Measurements from ENCODE around the gene RPL21.
A peak's percentile ranks its signal among the peaks of the same experiment; 100 is the strongest.
"Not testable (repeated sequence)": the region's sequence is repeated elsewhere in the genome, so short reads cannot be mapped to it uniquely, and the experiment has no call there.

The RPL21 gene

GRCh38 chr13:27259831-27260230 lies 8.5 kb downstream of the RPL21 start:
- DNase-seq: no peak

GRCh38 chr13:27261396-27261795 lies 10.0 kb downstream of the RPL21 start:
- no peak for DNase-seq

- DNase-seq: no peak
Observed at GRCh38 chr13:27263438-27263837, 12.1 kb downstream of the RPL21 start.

- DNase-seq: no peak
Observed at GRCh38 chr13:27264181-27264580, 12.8 kb downstream of the RPL21 start.

GRCh38 chr13:27264648-27265047 lies 13.3 kb downstream of the RPL21 start:
- DNase-seq: no peak

- no peak for DNase-seq
Observed at GRCh38 chr13:27266917-27267316, 15.6 kb downstream of the RPL21 start.

- no peak for DNase-seq
Observed at GRCh38 chr13:27267596-27267995, 16.2 kb downstream of the RPL21 start.

- no peak for DNase-seq
Observed at GRCh38 chr13:27269114-27269665, 17.8 kb downstream of the RPL21 start.

DNA sequence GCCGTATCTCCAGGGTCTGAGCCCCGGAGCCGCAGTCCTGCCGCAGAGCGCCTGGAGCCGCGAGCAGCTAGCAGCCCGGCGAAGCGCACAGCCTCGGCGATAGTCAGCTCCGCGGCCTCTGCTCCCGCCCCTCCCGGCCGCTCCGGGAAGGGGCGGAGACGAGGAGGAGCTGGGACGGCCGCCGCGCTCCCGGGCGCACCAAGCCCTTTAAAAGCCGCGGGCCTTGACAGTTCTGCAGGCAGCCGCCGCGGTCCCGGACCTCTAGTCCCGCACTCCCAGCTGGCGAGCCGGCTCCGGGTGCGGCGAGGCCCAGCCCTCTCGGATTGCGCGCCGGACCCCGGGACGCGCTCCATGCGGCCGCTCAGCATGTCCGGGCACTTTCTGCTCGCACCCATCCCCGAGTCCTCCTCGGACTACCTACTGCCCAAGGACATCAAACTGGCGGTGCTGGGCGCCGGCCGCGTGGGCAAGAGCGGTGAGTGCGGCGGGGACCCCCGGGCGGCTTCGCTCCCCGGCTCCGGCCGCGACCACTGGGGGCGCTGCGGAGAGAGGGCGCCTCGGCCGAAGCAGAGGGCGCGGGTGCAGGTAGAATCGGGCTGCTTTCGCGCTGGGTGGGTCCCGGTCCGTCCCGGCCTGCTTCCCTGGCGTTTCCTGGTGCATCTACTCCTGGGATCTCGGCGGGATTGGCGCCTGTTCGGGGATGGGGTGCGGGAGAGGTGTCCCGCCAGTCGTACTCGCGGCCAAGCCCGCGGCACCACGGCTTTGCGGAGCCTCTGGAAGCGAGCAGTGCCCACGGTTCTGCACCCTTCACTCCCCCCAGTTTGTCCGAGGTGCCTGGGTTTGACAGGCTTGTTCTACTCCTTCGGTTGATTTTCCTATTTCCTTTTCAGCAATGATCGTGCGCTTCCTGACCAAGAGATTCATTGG lies 19.5 kb downstream of the RPL21 start, which contains the start of gene RASL11A:
RASL11A (plus strand) TSS at position 237 of the 927 bp plus-strand sequence; CDS start at position 352, 115 bp downstream.
- DNase-seq: peak; percentile 70

DNA sequence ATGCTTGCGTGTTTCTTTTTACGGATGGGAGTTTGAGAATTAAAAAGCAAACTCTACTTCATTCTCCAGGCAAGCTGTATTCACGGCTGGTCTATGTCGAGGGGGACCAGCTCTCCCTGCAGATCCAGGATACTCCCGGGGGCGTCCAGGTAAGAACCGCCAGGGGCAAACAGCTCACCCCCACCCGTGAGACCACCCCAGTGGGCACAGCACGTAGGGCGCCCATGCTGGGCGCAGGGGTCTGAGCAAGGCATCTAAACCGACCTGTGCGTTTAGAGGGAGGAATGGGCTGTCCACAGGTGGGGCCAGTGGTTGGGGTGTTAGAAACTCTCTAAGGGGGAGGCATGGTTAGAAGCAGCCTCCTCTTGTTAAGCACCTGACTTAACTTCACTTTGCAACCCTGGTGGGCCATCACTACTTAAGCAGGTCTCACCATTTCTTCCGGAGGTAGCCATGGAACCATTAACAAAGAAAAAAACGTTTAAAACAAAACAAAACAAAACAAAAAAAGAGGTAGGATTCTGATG lies 20.3 kb downstream of the RPL21 start:
- no peak for DNase-seq

GRCh38 chr13:27273658-27274425 lies 22.5 kb downstream of the RPL21 start:
- DNase-seq: no peak

GRCh38 chr13:27274631-27275030 lies 23.3 kb downstream of the RPL21 start:
- DNase-seq: no peak

GRCh38 chr13:27276188-27276587 lies 24.8 kb downstream of the RPL21 start:
- DNase-seq: no peak

GRCh38 chr13:27279506-27279905 lies 28.1 kb downstream of the RPL21 start:
- DNase-seq: no peak

DNA sequence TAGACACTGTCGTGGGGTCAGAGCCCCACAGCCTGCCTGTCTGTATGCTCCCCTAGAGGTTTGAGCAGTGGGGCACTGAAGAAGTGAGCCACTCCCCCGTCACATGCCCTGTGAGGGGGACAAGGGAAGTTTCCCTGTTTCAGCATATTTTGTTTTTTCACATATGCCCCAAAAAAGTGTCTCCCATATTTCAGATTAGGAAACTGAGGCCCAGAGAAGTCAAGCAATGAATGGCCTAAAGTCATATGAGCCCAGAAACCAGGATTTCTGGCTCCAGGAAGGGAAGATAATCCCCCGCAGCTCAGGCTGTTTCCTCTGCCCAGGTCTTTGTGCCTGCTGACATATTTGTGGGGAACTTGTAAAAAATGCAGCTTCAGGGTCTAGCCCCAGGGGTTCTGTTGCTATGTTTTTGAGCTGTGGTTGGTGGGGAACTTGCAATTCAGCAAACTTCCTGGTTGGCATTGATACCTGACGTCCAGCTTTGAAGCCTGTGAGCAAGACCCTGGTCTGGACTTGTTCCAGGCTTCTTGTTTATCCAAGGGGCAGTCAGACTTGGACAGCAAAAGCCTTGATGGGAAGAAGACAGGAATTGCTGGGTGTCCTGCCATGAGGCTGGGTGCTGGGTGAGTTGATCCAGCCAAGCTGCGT lies 28.8 kb downstream of the RPL21 start:
- DNase-seq: no peak

- no peak for DNase-seq
Observed at GRCh38 chr13:27280841-27281240, 29.5 kb downstream of the RPL21 start.

DNA sequence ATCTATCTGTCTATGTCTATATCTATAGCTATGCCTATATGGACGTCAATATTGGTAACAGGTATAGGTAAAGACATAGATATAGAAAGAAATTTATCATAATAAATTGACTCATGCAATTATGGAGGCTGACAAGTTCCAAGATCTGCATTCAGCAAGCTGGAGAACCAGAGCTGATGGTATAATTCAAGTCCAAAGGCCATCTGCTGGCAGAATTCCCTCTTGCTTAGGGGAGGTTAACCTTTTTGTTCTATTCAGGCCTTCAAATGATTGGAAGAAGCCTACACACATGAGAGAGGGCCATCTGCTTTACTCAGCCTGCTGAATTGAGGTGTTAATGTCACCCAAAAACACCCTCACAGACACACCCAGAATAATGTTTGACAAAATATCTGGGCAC lies 30.1 kb downstream of the RPL21 start:
- no peak for DNase-seq

DNA sequence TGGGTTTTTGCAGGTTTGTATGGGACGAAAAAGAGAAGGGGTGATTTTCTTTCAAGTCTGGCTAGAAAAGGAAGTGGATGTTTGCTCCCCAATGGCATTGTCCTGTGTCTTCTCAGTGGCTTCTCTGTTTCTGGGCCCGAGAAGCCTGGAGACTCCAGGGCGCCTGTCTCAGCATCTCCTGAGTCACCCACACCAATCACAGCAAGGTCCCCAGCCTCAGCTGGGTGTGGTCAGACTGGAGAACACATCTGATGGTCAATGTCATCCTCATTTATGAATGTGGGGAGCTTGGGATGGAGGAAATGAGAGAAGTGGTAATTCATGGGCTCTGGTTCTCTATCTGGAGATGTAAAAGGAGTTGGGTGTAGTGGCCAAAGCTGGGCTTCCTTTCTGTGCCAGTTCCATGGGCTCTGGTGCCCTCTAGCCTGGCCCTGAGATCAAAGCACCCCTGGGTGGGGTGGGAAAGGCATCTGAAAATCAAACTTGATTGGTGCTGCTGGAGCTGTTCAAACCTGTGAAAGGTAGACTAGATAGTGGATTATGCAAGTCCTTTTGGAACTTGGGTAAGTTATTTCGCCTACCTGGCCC lies 32.6 kb downstream of the RPL21 start:
- DNase-seq: peak in 1 of 2 donors; percentile 34

- no peak for DNase-seq
Observed at GRCh38 chr13:27288392-27288791, 37.0 kb downstream of the RPL21 start.

DNA sequence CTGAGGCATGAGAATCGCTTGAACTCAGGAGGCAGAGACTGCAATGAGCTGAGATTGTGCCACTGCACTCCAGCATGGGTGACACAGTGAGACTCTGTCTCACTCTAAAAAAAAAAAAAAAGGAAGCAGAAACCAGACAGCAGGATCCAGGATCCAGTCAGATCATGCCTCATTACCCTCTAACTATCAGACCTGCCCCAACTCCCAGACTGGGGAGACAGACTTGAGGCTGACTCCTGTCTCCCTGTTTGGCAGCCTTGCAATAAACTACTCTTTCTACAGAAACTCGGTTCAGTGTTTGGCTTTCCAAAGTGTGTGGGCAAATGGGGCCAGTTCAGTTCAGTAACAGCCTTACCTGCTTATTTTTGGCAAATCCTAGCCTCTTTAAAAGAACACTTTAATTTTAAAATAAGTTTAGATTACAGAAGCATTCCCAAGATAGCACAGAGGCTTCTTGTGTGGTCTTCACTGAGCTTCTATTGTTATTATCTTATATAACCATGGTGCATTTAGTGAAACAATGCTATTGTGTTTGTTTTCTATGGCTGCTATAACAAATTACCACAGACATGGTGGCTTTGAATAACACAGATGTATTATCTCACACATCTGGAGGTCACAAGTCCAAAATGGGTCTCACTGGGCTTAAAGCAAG lies 37.8 kb downstream of the RPL21 start:
- DNase-seq: no peak

GRCh38 chr13:27290715-27291114 lies 39.4 kb downstream of the RPL21 start:
- DNase-seq: no peak

GRCh38 chr13:27291967-27292366 lies 40.6 kb downstream of the RPL21 start:
- DNase-seq: not testable (repeated sequence)
